Heart left ventricle (tissue), 16 donors: ENCODE measurements around the gene MAMDC2. TPM values are rescaled to one million over a fixed set of nuclear protein-coding genes. Genes with fewer than 3 reads are reported as not detected.

Source experiments
- ATAC-seq, 4 donors: fragments of 200-7000 bp; cut with Tn5 transposase; one replicate each; pipeline ENCODE4 v1.9.1; 2020 to 2022; ENCODE audit warnings: moderate library complexity in 4 of 4, mild to moderate bottlenecking in 3 of 4, moderate number of reproducible peaks in 1 of 4
- DNase-seq, 5 donors: peaks; one replicate each; pipeline ENCODE4 v3.0.0-alpha.2; 2020
- H3K27ac ChIP-seq, 12 donors: fragments of 200-600 bp; sonication (generic) in 4 of 12; one replicate each; pipeline versions ENCODE4 v1.5.0 to v1.8.0; 2016 to 2022; ENCODE audit warnings: mild to moderate bottlenecking in 2 of 12
- H3K27me3 ChIP-seq, 9 donors: fragments of 200-600 bp; sonication (generic) in 2 of 9; one replicate each; pipeline versions ENCODE4 v1.5.1 to v1.8.0; 2016 to 2022; ENCODE audit warnings: mild to moderate bottlenecking in 3 of 9
- H3K36me3 ChIP-seq, 9 donors: fragments of 200-600 bp; sonication (generic) in 2 of 9; one replicate each; pipeline versions ENCODE4 v1.5.0 to v1.8.0; 2018 to 2022; ENCODE audit warnings: mild to moderate bottlenecking in 2 of 9
- H3K4me1 ChIP-seq, 12 donors: fragments of 200-600 bp; sonication (generic) in 4 of 12; one replicate each; pipeline versions ENCODE4 v1.5.0 to v1.8.0; 2016 to 2022; ENCODE audit warnings: mild to moderate bottlenecking in 3 of 12
- H3K4me3 ChIP-seq, 12 donors: fragments of 200-600 bp; sonication (generic) in 4 of 12; one replicate each; pipeline versions ENCODE4 v1.5.0 to v1.8.0; 2017 to 2022; ENCODE audit warnings: mild to moderate bottlenecking in 9 of 12, moderate library complexity in 4 of 12
- H3K9me3 ChIP-seq, 12 donors: fragments of 200-600 bp; sonication (generic) in 4 of 12; one replicate each; pipeline versions ENCODE4 v1.5.0 to v1.8.0; 2016 to 2022; ENCODE audit warnings: mild to moderate bottlenecking in 1 of 12
- POLR2A ChIP-seq, 2 donors: fragments of 450-650 bp; IDR thresholded peaks; one replicate each; pipeline ENCODE4 v1.6.1; 2017; ENCODE audit warnings: antibody characterized with exemption in 2 of 2, mild to moderate bottlenecking in 2 of 2, moderate library complexity in 2 of 2
- WGBS, 4 donors: extraction: QIAGEN DNeasy Blood & Tissue Kit in 2 of 4; methylation state at CpG; one replicate each; pipeline versions ENCODE4 v1.1.5 to v1.1.7; 2013 to 2018; 5-methylcytosine and 5-hydroxymethylcytosine counted together
- intact Hi-C, 10 donors: fragments of 100-400 bp; cut with DNase I; formaldehyde crosslinking; loops; one replicate each; pipeline versions ENCODE4 v1.11.1 to v1.14.2; 2022
- polyA plus RNA-seq, 2 donors: library from polyadenylated mRNA; stranded (reverse); fragments of 200-250 nt; gene quantifications; one replicate each; pipeline ENCODE4 v1.2.3, GENCODE V29; 2013
- total RNA-seq, 9 donors: library from RNA; depleted of rRNA in 2 of 9; stranded (reverse); fragments of >200 nt in 2 of 9; fragmentation: NEBNext Ultra II Directional in 3 of 9; extraction: Animal tissue kit (Norgen Biotek cat#: 25700) in 3 of 9; gene quantifications; one replicate each; pipeline versions ENCODE4 v1.1.0 to v1.2.4, GENCODE V29; 2016 to 2023
- TF ChIP-seq, protein P1 (sequence below), 12 donors: fragments of 200-600 bp; sonication (generic) in 4 of 12; IDR thresholded peaks; one replicate each; pipeline versions ENCODE4 v1.5.0 to v1.8.0; 2018 to 2022; ENCODE audit warnings: antibody characterized with exemption in 12 of 12, mild to moderate bottlenecking in 5 of 12
- donor health status: ischemic (EF 13 %, LVEDD 7.1; RV severe dilation, severe dysfunction).
- donor health status: healthy with polysubstance abuse.
- donor health status: DM: no; HTN: yes; CAD: no.
- donor health status: DM: no; HTN: no; CAD: no.
- donor health status: ischemic (EF 25% LVEDD 6.9; RV normal size, moderate dysfunction).
- donor health status: ischemic (EF 25% LVEDD 5.7; RV mildly dilated, moderate dysfunction).
- donor health status: healthy.
- donor health status: DM: yes; HTN: yes; CAD: no.
- donor health status: ischemic (EF 35%, LVEDD 5.7; RV mildly dilated, moderate dysfunction).
- donor health status: nonischemic (EF 11% LVEDD 7.7; RV severe dilation, severe dysfunction).
- donor health status: DM: yes; HTN: yes; CAD: no.
- donor health status: PGD.
- donor health status: ischemic (EF 29% LVEDD 5.4; RV normal size, mild dysfunction).
- donor health status: nonischemic (EF 23%, LVEDD 6.1; RV moderate dilation, normal function).

Gene MAMDC2
- total and polyA plus RNA-seq, 11 donors: 2.5 to 23.9 (median 5.1) TPM

DNA sequence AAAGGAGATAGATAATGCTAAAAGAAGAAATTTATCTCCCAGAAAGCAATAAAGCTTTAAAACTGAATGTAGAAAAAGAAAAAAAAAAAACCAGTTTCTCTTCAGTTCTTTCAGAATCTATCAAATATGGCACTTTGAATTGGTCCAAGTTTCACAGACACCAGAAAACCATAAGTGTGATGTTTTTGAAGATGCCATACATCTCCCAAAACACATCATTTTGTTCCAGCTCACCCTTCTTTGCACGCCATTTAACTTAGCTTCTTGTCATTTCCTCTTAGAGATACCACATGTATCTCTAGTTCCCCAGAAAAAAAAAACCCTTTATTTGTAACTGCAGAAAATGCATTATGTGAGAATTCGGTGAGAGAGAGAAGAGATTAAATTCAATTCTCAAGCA, 46.1 kb upstream of the MAMDC2 start:
- no peaks in the 10 kb centered on the region for H3K36me3 ChIP-seq
- ATAC-seq (no peak), DNase-seq (no peak)
- no peak for TF ChIP-seq POLR2A (IDR thresholded peaks at IDR 0.05)
- TF ChIP-seq, protein P1, sequence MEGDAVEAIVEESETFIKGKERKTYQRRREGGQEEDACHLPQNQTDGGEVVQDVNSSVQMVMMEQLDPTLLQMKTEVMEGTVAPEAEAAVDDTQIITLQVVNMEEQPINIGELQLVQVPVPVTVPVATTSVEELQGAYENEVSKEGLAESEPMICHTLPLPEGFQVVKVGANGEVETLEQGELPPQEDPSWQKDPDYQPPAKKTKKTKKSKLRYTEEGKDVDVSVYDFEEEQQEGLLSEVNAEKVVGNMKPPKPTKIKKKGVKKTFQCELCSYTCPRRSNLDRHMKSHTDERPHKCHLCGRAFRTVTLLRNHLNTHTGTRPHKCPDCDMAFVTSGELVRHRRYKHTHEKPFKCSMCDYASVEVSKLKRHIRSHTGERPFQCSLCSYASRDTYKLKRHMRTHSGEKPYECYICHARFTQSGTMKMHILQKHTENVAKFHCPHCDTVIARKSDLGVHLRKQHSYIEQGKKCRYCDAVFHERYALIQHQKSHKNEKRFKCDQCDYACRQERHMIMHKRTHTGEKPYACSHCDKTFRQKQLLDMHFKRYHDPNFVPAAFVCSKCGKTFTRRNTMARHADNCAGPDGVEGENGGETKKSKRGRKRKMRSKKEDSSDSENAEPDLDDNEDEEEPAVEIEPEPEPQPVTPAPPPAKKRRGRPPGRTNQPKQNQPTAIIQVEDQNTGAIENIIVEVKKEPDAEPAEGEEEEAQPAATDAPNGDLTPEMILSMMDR (IDR thresholded peaks at IDR 0.05): no peak
- H3K9me3 ChIP-seq: no peaks in the 10 kb centered on the region
- WGBS, 4 donors: 64 to 82% (median 72%) methylated on average over 2 of the region's 2 CpGs
- intact Hi-C loops: no loop called here
- H3K4me3 ChIP-seq: no peak overlapping the region
- peak overlapping the region in 11 of 12 donors; percentile 2 to 71 (median 41) for H3K27ac ChIP-seq
- H3K27me3 ChIP-seq: no peaks in the 10 kb centered on the region
- H3K4me1 ChIP-seq: peaks cover 0 to 10% (median 2%) of the 10 kb centered on the region in 12 donors

DNA sequence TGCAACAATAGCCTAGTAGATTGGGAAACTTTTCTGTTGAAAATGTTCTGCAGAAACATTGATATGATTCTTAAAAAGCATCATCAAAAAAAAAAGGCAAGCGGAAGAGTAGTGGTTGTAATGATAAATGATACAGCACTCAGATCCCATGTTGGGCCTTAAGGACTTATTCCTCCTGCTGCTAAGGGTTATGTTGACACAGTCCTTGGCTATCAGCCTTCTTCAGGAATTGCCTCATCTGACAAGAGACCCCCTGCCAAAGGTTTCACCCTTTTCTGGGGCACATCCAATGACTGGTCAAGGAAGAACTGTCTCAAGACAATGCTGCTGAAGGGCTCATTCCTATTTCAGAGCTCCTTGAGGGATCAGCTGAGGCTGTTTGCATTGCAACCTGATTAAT, 44.3 kb upstream of the MAMDC2 start:
- ATAC-seq: no peak
- TF ChIP-seq, protein P1 (IDR thresholded peaks at IDR 0.05): no peak
- no peak for TF ChIP-seq POLR2A (IDR thresholded peaks at IDR 0.05)
- intact Hi-C loops: no loop called here
- Histone ChIP-seq H3K36me3 (no peaks in the 10 kb centered on the region), H3K9me3 (no peaks in the 10 kb centered on the region), H3K4me3 (no peak overlapping the region), H3K4me1 (peaks cover 0 to 10% (median 2%) of the 10 kb centered on the region in 12 donors), H3K27ac (no peak overlapping the region), H3K27me3 (no peaks in the 10 kb centered on the region)
- WGBS, 4 donors: 84 to 100% (median 88%) methylated on average over 1 of the region's 1 CpG
- DNase-seq: no peak

DNA sequence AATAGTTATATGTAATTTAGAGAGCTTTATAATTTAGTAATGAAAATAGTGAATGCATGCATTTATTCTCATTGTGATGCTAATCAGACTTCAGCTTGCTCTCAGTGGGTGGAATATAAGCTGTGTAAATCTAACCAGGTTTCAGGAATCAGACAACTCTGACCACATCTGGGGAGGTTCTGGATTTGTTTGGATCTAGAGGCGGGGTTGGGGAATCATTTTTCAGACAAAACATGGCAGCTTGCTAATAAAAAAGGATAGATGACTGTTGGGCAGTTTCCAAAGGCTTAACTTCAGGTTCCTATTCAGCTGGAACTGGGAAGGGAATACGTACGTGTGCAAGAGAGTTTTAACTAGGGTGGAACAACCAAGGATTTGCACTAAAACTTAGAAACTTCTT, 43.2 kb upstream of the MAMDC2 start:
- Histone ChIP-seq H3K36me3 (no peaks in the 10 kb centered on the region), H3K9me3 (no peaks in the 10 kb centered on the region), H3K4me1 (peaks cover 0 to 10% (median 2%) of the 10 kb centered on the region in 12 donors), H3K27me3 (no peaks in the 10 kb centered on the region), H3K27ac (no peak overlapping the region), H3K4me3 (no peak overlapping the region)
- intact Hi-C loops: no loop called here
- DNase-seq (no peak), ATAC-seq (no peak)
- 79 to 87% (median 85%) methylated on average over 3 of the region's 3 CpGs for WGBS, 4 donors
- TF ChIP-seq, protein P1 (IDR thresholded peaks at IDR 0.05): no peak
- TF ChIP-seq POLR2A (IDR thresholded peaks at IDR 0.05): no peak

DNA sequence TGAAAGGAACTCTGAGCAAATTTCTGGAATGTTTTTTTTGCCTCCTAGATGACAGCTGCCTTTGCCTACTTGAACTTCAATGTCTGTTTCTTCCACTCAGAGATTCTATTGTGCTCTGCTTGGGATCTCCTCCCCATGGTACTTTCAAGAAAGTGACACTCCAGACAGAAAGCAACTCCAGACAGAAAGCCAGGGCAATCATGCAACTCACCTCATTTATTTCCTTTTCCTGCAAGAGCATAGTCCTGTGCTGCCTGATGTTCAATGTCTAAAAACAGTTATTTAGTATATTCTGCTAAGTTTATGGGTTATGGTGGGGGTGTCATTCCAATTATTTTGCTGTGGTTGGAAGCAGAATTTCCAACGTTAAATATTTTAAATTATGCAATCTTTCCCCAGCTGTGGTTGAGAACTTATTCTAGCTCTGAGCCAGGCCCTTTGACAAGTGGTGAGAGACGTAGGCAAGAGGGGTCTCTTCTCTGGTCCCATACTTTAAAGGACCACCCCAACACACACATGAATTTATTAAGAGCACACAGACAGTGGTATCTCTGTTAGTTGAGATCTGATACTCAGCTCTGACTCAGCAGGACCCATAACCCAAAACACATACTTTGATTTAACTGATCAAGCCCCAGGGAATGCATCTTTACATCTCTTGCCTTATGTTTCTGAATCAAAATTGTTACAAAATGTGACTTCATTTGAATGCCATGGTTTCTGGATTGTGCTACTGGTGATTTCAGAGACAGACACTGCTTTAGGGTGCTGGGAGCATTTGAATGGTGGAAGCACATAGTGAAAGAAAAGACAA, 39.5 kb upstream of the MAMDC2 start:
- H3K27me3 ChIP-seq: no peaks in the 10 kb centered on the region
- no peaks in the 10 kb centered on the region for H3K4me1 ChIP-seq
- intact Hi-C loops: no loop called here
- WGBS, 4 donors: 39 to 70% (median 67%) methylated on average over 2 of the region's 2 CpGs
- H3K27ac ChIP-seq: no peak overlapping the region
- H3K36me3 ChIP-seq: no peaks in the 10 kb centered on the region
- no peaks in the 10 kb centered on the region for H3K9me3 ChIP-seq
- no peak for DNase-seq
- H3K4me3 ChIP-seq: no peak overlapping the region
- ATAC-seq: no peak
- TF ChIP-seq, protein P1 (IDR thresholded peaks at IDR 0.05): no peak
- TF ChIP-seq POLR2A (IDR thresholded peaks at IDR 0.05): no peak
